GM19099 (cell line): Measurements from ENCODE around the gene TAF7.

ENCODE experiments used
- POLR2A ChIP-seq: IDR thresholded peaks from 3 replicates; pipeline ENCODE4 v1.6.1; 2011; ENCODE audit warnings: low read depth; ENCODE audit not compliant: insufficient read length; ENCODE audit errors: extremely low read depth

TAF7 gene

DNA sequence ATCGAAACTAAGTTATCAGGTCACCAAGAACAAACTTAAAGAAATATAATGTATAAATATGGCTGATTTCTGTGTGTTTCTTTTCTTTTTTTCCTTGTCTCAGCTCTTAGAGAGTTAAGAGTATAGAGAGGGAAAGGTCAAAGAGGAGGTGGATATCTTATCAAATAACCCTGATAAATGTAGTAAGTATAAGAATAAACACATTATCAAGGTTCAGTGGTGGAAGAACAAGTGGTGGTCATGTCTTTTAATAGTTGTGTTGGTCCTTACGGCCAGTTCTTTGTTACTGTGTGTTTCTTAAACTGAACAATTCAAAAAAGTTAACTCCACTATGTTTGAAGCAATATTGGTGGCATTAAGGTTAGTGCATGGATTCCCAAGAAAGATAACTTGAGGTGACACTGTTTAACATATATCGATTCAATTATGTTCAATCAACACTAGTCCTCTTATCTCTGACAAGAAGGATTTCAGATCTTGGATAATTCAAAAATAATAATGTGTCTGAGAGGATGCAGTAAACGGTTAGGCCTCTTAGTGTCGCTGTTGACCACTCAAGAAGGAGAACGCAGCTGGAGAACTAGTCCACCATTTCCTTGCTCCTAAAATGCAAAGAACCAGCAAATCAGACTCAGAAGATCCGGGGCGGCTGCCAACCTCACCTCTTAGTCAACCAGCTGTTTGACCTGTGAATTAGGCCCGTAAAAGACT lies 22.8 kb upstream of the TAF7 start, which contains the start of gene PCDHGA3:
Gene PCDHGA3 (plus strand): TSS at position 588 of the 711 bp plus-strand sequence. CDS start 205 bp downstream, outside the sequence.
- TF ChIP-seq POLR2A = no peak

GRCh38 chr5:141342773-141343172 lies 22.2 kb upstream of the TAF7 start:
- no peak for TF ChIP-seq POLR2A

GRCh38 chr5:141338538-141339306 lies 18.1 kb upstream of the TAF7 start, which contains the start of gene PCDHGA2:
TSS of gene PCDHGA2 (plus strand) at chr5:141338760.
- TF ChIP-seq POLR2A = no peak

DNA sequence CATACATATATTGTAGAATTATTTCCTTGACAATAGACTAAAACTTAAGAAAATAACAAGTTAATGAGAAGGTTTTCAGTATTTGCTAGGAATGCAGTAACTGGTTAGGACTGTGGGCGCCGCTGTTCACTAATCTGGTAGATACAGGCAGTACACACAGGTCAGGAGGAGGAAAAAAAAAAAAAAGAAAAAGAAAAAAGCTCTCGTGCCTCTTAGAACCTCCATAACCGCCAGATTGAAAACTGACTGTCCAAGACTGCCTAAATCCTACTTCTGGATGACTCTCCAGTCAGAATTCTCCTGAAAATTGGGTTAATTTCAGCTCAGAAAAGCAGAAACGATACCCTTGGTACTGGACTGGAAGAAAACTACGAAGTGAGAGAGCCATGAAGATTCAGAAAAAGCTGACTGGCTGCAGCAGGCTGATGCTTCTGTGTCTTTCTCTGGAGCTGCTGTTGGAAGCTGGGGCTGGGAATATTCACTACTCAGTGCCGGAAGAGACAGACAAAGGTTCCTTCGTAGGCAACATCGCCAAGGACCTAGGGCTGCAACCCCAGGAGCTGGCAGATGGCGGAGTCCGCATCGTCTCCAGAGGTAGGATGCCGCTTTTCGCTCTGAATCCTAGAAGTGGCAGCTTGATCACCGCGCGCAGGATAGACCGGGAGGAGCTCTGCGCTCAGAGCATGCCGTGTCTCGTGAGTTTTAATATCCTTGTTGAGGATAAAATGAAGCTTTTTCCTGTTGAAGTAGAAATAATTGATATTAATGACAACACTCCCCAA lies 9.9 kb upstream of the TAF7 start, which contains the start of gene PCDHGA1:
Gene PCDHGA1 (plus strand): TSS at position 216 of the 782 bp plus-strand sequence.
- TF ChIP-seq POLR2A = no peak

GRCh38 chr5:141328231-141328630 lies 7.6 kb upstream of the TAF7 start:
- TF ChIP-seq POLR2A = no peak

GRCh38 chr5:141326088-141326854 lies 5.7 kb upstream of the TAF7 start:
- TF ChIP-seq POLR2A = peak; percentile 40

GRCh38 chr5:141322261-141322660 lies 1.7 kb upstream of the TAF7 start:
- no peak for TF ChIP-seq POLR2A

- TF ChIP-seq POLR2A = no peak
Observed at GRCh38 chr5:141319699-141320098, 885 bp downstream of the TAF7 start.

- TF ChIP-seq POLR2A = no peak
Observed at GRCh38 chr5:141319202-141319601, 1.4 kb downstream of the TAF7 start.

GRCh38 chr5:141313711-141314110 lies 6.9 kb downstream of the TAF7 start:
- TF ChIP-seq POLR2A = no peak

DNA sequence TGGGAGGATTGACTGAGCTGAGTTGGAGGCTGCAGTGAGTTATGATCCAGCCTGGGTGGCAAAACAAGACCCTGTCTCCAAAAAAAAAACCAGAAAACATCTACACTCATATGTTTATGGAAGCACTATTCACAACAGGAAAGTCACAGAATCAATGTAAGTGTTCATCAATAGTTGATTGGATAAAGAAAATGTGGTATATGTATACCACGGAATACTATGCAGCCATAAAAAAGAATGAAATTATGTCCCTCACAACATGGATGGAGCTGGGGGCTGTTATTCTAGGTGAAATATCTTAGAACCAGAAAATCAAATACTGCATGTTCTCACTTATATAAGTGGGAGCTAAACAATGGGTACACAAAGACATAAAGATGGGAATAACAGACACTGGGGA lies 14.0 kb downstream of the TAF7 start:
- TF ChIP-seq POLR2A = no peak

- no peak for TF ChIP-seq POLR2A
Observed at GRCh38 chr5:141303756-141304155, 16.8 kb downstream of the TAF7 start, which contains the start of gene SLC25A2. TSS of gene SLC25A2 (minus strand) at chr5:141304049. CDS start at chr5:141303865, 184 bp downstream.

GRCh38 chr5:141298376-141298775 lies 22.2 kb downstream of the TAF7 start:
- TF ChIP-seq POLR2A = no peak

DNA sequence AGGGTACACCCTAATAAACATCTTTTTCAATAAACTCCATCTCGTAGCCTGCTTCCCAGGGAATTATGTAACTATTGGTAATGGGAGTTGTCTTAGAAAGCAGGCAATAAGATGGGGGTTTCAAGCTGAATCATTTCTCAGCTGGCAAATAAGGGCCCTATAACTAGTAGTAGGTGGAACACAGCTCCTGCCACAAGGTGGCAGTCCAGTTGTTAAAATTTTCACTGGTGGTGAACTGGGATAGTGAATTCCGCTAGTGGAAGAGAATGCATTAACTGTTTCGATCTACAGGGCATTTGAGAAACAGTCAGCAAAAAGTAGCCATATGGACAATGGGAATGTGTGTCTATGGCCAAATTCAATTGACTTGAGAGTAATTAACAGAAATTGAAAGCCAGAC lies 47.7 kb downstream of the TAF7 start:
- TF ChIP-seq POLR2A = no peak
